A549 (cell line): ENCODE measurements around the gene FER1L5.

Experiments
- CHD4 ChIP-seq: fragments of 200-600 bp; sonication (generic); IDR thresholded peaks from 2 replicates; pipeline ENCODE4 v1.6.1; 2016; ENCODE audit warnings: antibody characterized with exemption, mild to moderate bottlenecking, borderline replicate concordance
- CTCF ChIP-seq: fragments of >200 bp; sonication (Bioruptor Twin); formaldehyde crosslinking; IDR thresholded peaks from 3 replicates; pipeline ENCODE4 v1.5.1; 2016
- HOXB5 ChIP-seq: fragments of 250-450 bp; sonication (Bioruptor Pico); IDR thresholded peaks from 2 replicates; pipeline ENCODE4 v1.5.0; 2020; ENCODE audit warnings: mild to moderate bottlenecking, moderate library complexity
- JUNB ChIP-seq: fragments of >200 bp; sonication (Bioruptor Twin); formaldehyde crosslinking; IDR thresholded peaks from 2 replicates; pipeline ENCODE4 v1.6.1; 2016
- POLR2A ChIP-seq: IDR thresholded peaks from 2 replicates; pipeline ENCODE4 v1.6.1; 2012; ENCODE audit warnings: mild to moderate bottlenecking, low read length
- RAD21 ChIP-seq, 2 experiments: fragments of >200 bp in 1 of 2; sonication (Bioruptor Twin) in 1 of 2; formaldehyde crosslinking in 1 of 2; IDR thresholded peaks in 1 of 2; conservative IDR thresholded peaks in 1 of 2; 2 replicates in 1 of 2; 3 replicates in 1 of 2; pipeline ENCODE4 v1.6.1; 2012 to 2018; ENCODE audit warnings: inconsistent platforms in 1 of 2
- TP53 ChIP-seq: fragments of 250-450 bp; sonication (Bioruptor Pico); IDR thresholded peaks from 2 replicates; pipeline ENCODE4 v1.5.0; 2021; ENCODE audit warnings: mild to moderate bottlenecking, moderate library complexity
- TF ChIP-seq, protein P1 (sequence below): fragments of 150-350 bp; IDR thresholded peaks from 2 replicates; pipeline ENCODE4 v1.6.1; 2014; ENCODE audit warnings: low read depth, mild to moderate bottlenecking, low read length
- TF ChIP-seq, protein P2 (sequence below): IDR thresholded peaks from 2 replicates; pipeline ENCODE4 v1.6.1; 2012

GRCh38 chr2:96623116-96623515, 19.4 kb upstream of the FER1L5 start:
- no peak for TF ChIP-seq POLR2A
- no peak for TF ChIP-seq CTCF
- TF ChIP-seq CHD4 = no peak
- no peak for TF ChIP-seq TP53
- no peak for TF ChIP-seq RAD21 (conservative IDR thresholded peaks at IDR 0.05 in 1 of 2, IDR thresholded peaks at IDR 0.05 in 1 of 2)
- TF ChIP-seq, protein P1, sequence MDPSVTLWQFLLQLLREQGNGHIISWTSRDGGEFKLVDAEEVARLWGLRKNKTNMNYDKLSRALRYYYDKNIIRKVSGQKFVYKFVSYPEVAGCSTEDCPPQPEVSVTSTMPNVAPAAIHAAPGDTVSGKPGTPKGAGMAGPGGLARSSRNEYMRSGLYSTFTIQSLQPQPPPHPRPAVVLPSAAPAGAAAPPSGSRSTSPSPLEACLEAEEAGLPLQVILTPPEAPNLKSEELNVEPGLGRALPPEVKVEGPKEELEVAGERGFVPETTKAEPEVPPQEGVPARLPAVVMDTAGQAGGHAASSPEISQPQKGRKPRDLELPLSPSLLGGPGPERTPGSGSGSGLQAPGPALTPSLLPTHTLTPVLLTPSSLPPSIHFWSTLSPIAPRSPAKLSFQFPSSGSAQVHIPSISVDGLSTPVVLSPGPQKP = no peak
- no peak for TF ChIP-seq HOXB5 (CRISPR knock-in tag)
- TF ChIP-seq, protein P2, sequence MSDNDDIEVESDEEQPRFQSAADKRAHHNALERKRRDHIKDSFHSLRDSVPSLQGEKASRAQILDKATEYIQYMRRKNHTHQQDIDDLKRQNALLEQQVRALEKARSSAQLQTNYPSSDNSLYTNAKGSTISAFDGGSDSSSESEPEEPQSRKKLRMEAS = no peak
- TF ChIP-seq JUNB = no peak
